Measurements from ENCODE around the gene TBX2. TPM values are rescaled to one million over a fixed set of nuclear protein-coding genes. Genes with fewer than 3 reads are reported as not detected.

The TBX2 gene
- total and polyA plus RNA-seq, 10 of the 15 experiments (the other 5 are each of a cell fraction or from before 2014, with no cell fraction given) = 0.13 TPM; not detected in 9

GRCh38 chr17:61443475-61443882 lies 43.8 kb downstream of the TBX2 start:
- Histone ChIP-seq H3K9ac (ENCODE audit: control insufficient read depth, insufficient read depth, low read length) (no peak overlapping the region), H3K27ac (ENCODE audit: control insufficient read depth, insufficient read depth) (no peak overlapping the region), H3K27me3 (replicated peaks in 1 of 2; ENCODE audit: control insufficient read depth in 2 of 2, insufficient read depth in 2 of 2, low read length in 1 of 2) (no peaks in the 10 kb centered on the region; a peak in 3 of 4 replicates), H3K4me1 (ENCODE audit: control insufficient read depth, insufficient read depth, low read length) (no peaks in the 10 kb centered on the region), H4K20me1 (ENCODE audit: control insufficient read depth, insufficient read depth) (no peaks in the 10 kb centered on the region), H3K79me2 (ENCODE audit: control insufficient read depth, insufficient read depth, low read length) (no peaks in the 10 kb centered on the region), H2AFZ (ENCODE audit: control insufficient read depth, low read depth, low read length) (no peak overlapping the region), H3K4me3 (no peak overlapping the region), H3K9me3 (replicated peaks; ENCODE audit: control insufficient read depth, insufficient read depth, low read length) (peaks cover 2% of the 10 kb centered on the region; the same call in 1 of the 3 replicates), H3K4me2 (ENCODE audit: control insufficient read depth, insufficient read depth) (no peak overlapping the region), H3K36me3 (ENCODE audit: control insufficient read depth in 2 of 2, insufficient read depth in 2 of 2, low read length in 1 of 2) (no peaks in the 10 kb centered on the region)
- FAIRE-seq (no peak), ATAC-seq (no peak), DNase-seq (ENCODE audit: low read depth, low spot score) (no peak)
- no TSS peak for BruUV-seq (replicated peaks)
- intact Hi-C loops (cut with micrococcal nuclease; ENCODE audit: unreplicated experiment) (no loop called here), in situ Hi-C loops (cut with MboI) (no loop called here)
- TF ChIP-seq SUZ12 (IDR thresholded peaks at IDR 0.05; ENCODE audit: unreplicated experiment) (no peak), MEF2B (IDR thresholded peaks at IDR 0.05; ENCODE audit: partially characterized antibody, poor library complexity, severe bottlenecking) (no peak), PBX3 (IDR thresholded peaks at IDR 0.05; ENCODE audit: insufficient replicate concordance, low read depth, low read length) (peak; percentile 17)
- ChIA-PET CTCF (no interaction called here), RAD21 (ENCODE audit: unreplicated experiment) (no interaction called here), SMC1A (ENCODE audit: uncharacterized antibody, unreplicated experiment) (no interaction called here), POLR2A (no interaction called here)
- WGBS (ENCODE audit: insufficient coverage, insufficient replicate concordance, low lambda C conversion rate, missing lambda C conversion rate) = 41% methylated on average over 10 of the region's 18 CpGs

- no peak for ATAC-seq
- Histone ChIP-seq H2AFZ (ENCODE audit: control insufficient read depth, low read depth, low read length) (no peak overlapping the region), H3K4me1 (ENCODE audit: control insufficient read depth, insufficient read depth, low read length) (no peaks in the 10 kb centered on the region), H3K79me2 (ENCODE audit: control insufficient read depth, insufficient read depth, low read length) (no peaks in the 10 kb centered on the region), H3K4me2 (ENCODE audit: control insufficient read depth, insufficient read depth) (no peak overlapping the region), H4K20me1 (ENCODE audit: control insufficient read depth, insufficient read depth) (no peaks in the 10 kb centered on the region), H3K27me3 (replicated peaks in 1 of 2; ENCODE audit: control insufficient read depth in 2 of 2, insufficient read depth in 2 of 2, low read length in 1 of 2) (no peaks in the 10 kb centered on the region; a peak in 3 of 4 replicates), H3K4me3 (no peak overlapping the region), H3K36me3 (ENCODE audit: control insufficient read depth in 2 of 2, insufficient read depth in 2 of 2, low read length in 1 of 2) (no peaks in the 10 kb centered on the region), H3K27ac (ENCODE audit: control insufficient read depth, insufficient read depth) (no peak overlapping the region), H3K9me3 (replicated peaks; ENCODE audit: control insufficient read depth, insufficient read depth, low read length) (peaks cover 2% of the 10 kb centered on the region; the same call in 1 of the 3 replicates), H3K9ac (ENCODE audit: control insufficient read depth, insufficient read depth, low read length) (no peak overlapping the region)
- no TSS peak for BruUV-seq (replicated peaks)
- POLR2A ChIA-PET = no interaction called here
- no peak for FAIRE-seq
- intact Hi-C loops (cut with micrococcal nuclease; ENCODE audit: unreplicated experiment) (no loop called here), in situ Hi-C loops (cut with MboI) (no loop called here)
- WGBS (ENCODE audit: insufficient coverage, insufficient replicate concordance, low lambda C conversion rate, missing lambda C conversion rate) = 33% methylated on average over 8 of the region's 13 CpGs
- SMC1A ChIA-PET (ENCODE audit: uncharacterized antibody, unreplicated experiment) = no interaction called here
- RAD21 ChIA-PET (ENCODE audit: unreplicated experiment) = no interaction called here
- CTCF ChIA-PET = no interaction called here
- no peak for DNase-seq (ENCODE audit: low read depth, low spot score)
- no peak for TF ChIP-seq YY1 (IDR thresholded peaks at IDR 0.05; ENCODE audit: low read depth, low read length)
- no peak for TF ChIP-seq IKZF1 (conservative IDR thresholded peaks at IDR 0.05)
- no peak for TF ChIP-seq ZNF687 (IDR thresholded peaks at IDR 0.05)
- TF ChIP-seq SUPT20H (IDR thresholded peaks at IDR 0.05; ENCODE audit: borderline replicate concordance, control insufficient read depth, low read depth, low read length) = no peak
- no peak for TF ChIP-seq CBX5 (IDR thresholded peaks at IDR 0.05; ENCODE audit: low read depth)
- no peak for TF ChIP-seq CREM (IDR thresholded peaks at IDR 0.05; ENCODE audit: low read depth)
These were observed 44.4 kb downstream of the TBX2 start for GRCh38 chr17:61444075-61444474.
